Measurements from ENCODE around the gene OXCT1. TPM values are rescaled to one million over a fixed set of nuclear protein-coding genes. Genes with fewer than 3 reads are reported as not detected.

OXCT1 gene
- 100 to 1,000 TPM in 1 of 4 donors, 10 to 100 TPM in 3; 19.5 to 335 (median 25.1) TPM for total RNA-seq

DNA sequence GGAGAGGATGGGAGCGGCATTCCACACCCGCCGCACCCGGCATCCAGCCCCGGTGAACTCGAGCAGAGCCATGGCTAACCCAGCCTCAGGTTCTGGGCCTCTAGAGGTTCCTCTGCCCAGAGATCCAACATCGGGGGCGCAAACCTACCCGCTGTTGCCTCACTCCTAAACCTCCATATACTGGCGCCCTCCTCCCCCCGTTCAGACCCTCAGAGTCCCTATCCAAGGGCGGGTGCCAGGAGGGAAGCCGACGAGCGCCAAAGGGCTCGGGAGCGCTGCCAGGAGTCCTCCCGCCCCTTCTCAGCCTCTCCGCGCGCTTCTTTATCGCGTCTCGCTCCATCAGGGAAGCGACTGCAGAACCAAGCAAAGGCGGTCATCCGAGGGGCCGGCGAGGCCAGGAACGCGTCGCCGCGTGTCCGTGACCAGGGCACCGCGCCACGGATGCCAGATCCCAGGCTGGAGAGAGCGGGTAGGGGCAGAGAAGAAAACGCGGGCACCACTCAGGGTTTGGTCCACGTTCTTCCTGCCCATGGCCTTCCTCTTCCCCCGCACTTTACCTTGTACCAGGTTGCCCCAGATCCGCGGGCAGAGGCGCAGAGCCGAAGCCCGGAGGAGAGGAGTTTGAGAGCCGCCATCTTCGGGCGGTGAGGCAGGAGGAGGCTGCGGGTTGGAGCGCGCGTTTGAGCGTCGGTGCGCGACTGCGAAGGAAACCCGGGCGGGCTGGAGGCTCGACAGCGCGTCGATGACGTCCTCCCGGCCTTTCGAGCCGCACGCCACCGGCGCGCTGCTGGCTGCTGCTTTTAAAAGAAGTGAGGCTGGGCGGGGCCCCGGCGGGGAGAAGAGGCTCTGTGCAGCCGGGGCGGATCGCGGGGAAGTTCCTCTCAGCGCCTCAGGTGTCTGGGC is at the start of gene OXCT1:
TSS of gene OXCT1 (minus strand) at position 702 of the 903 bp plus-strand sequence. CDS start at position 635, 67 bp downstream.
- TF ChIP-seq POLR2A (IDR thresholded peaks at IDR 0.05) = peak in 1 of 2 donors; percentile 89
- TF ChIP-seq, protein P1, sequence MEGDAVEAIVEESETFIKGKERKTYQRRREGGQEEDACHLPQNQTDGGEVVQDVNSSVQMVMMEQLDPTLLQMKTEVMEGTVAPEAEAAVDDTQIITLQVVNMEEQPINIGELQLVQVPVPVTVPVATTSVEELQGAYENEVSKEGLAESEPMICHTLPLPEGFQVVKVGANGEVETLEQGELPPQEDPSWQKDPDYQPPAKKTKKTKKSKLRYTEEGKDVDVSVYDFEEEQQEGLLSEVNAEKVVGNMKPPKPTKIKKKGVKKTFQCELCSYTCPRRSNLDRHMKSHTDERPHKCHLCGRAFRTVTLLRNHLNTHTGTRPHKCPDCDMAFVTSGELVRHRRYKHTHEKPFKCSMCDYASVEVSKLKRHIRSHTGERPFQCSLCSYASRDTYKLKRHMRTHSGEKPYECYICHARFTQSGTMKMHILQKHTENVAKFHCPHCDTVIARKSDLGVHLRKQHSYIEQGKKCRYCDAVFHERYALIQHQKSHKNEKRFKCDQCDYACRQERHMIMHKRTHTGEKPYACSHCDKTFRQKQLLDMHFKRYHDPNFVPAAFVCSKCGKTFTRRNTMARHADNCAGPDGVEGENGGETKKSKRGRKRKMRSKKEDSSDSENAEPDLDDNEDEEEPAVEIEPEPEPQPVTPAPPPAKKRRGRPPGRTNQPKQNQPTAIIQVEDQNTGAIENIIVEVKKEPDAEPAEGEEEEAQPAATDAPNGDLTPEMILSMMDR (IDR thresholded peaks at IDR 0.05) = no peak
- peak; percentile 83 to 87 for DNase-seq
- Histone ChIP-seq H3K9me3 (no peaks in the 10 kb centered on the region), H3K27me3 (no peaks in the 10 kb centered on the region), H3K36me3 (no peaks in the 10 kb centered on the region), H3K4me3 (replicated peaks in 1 of 3) (peak within 1 kb of the TSS; percentile 46 to 86 (median 80)), H3K4me1 (peaks cover 16 to 28% of the 10 kb centered on the region in 2 donors), H3K27ac (peak within 1 kb of the TSS; percentile 74 to 92 (median 90))
- WGBS, 2 donors = 0 to 2% methylated on average over 45 to 55 of the region's 82 CpGs
- intact Hi-C loops (cut with DNase I) = no loop called here

DNA sequence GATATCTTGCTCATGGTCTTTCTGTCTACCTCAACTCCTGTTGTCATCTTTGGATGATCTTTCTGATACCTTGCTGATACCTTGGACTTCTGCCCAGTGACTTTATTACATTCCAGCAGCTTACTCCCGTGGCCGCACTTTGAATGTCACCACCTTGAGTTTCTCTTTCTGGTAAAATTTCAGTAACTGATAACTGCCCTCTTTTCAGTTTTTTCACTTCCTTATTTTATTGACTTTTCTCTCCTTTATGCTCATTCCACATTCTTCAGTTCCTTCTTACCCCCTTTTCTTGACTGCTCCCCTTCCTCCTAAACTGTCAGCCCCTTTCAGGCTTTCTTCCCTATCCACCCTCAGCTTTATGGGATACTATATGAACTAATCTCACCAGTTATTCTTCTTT is 47.9 kb upstream of the OXCT1 start:
- Histone ChIP-seq H3K27ac (no peak overlapping the region), H3K9me3 (no peaks in the 10 kb centered on the region), H3K27me3 (no peaks in the 10 kb centered on the region), H3K36me3 (peaks cover 7 to 29% of the 10 kb centered on the region in 2 donors), H3K4me1 (no peaks in the 10 kb centered on the region), H3K4me3 (replicated peaks in 1 of 3) (no peak overlapping the region)
- DNase-seq = no peak
- TF ChIP-seq POLR2A (IDR thresholded peaks at IDR 0.05) = no peak
- 87 to 92% methylated on average over 2 of the region's 2 CpGs for WGBS, 2 donors
- intact Hi-C loops (cut with DNase I) = no loop called here

DNA sequence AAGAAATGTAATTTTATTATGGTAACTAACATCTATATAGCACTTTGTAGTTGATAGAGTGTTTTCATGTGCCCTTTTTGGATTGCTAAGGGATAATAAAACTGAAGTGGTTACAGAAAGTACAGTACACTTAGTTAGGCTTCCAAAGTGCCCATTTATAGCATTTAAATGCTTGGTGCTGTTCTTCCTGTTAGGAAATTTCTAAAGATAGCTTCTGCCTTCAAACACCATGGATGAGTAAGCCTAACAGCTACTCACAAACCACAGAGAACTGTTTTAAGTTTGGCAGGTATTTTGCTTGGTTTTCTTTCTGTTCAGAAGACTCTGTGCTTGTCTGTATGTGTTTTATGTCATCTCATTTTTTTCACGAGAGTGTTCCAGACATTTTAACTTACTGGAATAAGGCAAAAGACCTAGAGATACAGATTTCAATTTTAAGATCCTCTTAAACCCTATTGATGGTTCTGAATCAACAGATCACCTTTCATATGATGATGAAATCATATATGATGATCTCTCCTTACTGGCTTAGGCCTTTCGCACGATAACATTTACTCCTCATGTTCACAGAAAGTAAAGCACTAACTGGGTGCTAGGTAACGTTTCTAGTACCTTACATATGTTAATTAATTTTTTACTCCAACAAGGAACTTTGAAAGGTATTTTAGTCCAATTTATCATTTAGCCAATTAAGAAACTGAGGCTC is 38.3 kb upstream of the OXCT1 start:
- Histone ChIP-seq H3K36me3 (peaks cover 45 to 50% of the 10 kb centered on the region in 2 donors), H3K4me3 (replicated peaks in 1 of 3) (no peak overlapping the region), H3K27ac (no peak overlapping the region), H3K27me3 (no peaks in the 10 kb centered on the region), H3K4me1 (peaks cover 5% of the 10 kb centered on the region in 2 donors), H3K9me3 (no peaks in the 10 kb centered on the region)
- WGBS, 2 donors = 92 to 94% methylated on average over 4 of the region's 4 CpGs
- no peak for TF ChIP-seq POLR2A (IDR thresholded peaks at IDR 0.05)
- TF ChIP-seq, protein P1 (IDR thresholded peaks at IDR 0.05) = no peak
- DNase-seq = no peak
- intact Hi-C loops (cut with DNase I) = no loop called here

DNA sequence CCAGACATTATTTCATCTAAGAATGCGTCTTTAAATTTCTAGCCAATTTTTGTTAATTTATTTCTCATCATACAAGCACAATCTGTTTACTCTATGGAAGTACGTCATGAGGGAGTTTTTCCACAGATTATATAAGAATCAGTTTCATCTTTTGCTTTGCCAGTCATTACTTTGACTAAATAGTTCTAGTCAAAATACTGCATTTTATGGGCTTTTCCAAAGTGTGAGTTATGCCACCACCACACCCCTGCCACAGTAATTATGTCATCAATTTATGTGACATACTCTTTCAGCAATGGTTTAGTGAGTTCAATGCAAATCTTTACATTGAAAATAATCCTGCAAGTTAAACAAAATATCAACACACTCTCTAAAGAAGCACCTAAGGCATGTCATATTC is 35.9 kb upstream of the OXCT1 start:
- intact Hi-C loops (cut with DNase I) = no loop called here
- Histone ChIP-seq H3K36me3 (peaks cover 22 to 27% of the 10 kb centered on the region in 2 donors), H3K27ac (no peak overlapping the region), H3K4me1 (peaks cover 5% of the 10 kb centered on the region in 2 donors), H3K4me3 (replicated peaks in 1 of 3) (no peak overlapping the region), H3K27me3 (no peaks in the 10 kb centered on the region), H3K9me3 (no peaks in the 10 kb centered on the region)
- TF ChIP-seq, protein P1 (IDR thresholded peaks at IDR 0.05) = no peak
- no peak for TF ChIP-seq POLR2A (IDR thresholded peaks at IDR 0.05)
- no peak for DNase-seq
- WGBS, 2 donors = 91 to 93% methylated on average over 2 of the region's 2 CpGs

DNA sequence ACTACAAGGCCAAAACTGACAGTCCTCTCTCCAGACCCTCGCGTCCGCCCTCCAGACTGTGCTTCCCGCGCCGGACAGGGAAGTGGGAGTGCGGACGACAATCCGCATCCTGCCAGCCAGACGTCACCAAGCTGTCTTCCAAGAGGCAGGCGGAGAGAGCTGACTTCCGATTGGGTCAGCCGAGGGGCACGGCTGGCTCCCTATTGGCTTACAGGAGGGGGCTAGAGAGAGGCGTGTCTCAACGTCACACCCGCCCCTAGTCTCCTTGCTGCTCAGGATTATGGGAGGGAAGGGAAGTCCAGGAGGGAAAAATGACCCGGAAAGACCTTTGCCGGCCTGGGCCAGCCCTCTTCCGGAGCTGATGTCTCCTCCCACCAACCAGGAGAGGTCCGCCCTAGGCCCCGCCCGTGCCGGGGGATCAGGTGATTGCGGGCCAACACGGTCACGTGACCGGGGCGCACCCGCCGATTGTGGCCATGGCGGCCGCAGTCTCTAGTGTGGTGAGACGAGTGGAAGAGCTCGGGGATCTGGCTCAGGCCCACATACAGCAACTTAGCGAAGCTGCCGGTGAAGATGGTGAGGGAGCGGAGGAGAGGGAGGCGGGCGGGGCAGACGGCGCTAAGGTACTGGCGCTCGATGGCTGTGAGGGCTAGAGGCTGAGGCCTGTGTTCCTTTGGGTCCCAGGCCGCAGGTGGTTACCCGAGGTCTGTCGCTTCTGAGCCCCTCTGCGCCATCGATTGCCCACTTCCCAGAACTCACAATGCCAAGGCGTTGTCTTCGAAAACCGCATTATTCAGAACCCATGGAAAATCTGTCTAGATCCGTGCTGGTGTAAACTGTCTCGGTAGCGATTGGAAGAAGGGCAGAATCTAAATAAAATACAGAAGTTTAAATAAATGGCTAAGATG is 33.9 kb upstream of the OXCT1 start, which contains the start of gene RIMOC1:
TSS of gene RIMOC1 (plus strand) at position 453 of the 908 bp plus-strand sequence. CDS start at position 477, 24 bp downstream.
- H3K9me3 ChIP-seq = no peaks in the 10 kb centered on the region
- no peaks in the 10 kb centered on the region for H3K27me3 ChIP-seq
- peaks cover 3 to 9% of the 10 kb centered on the region in 2 donors for H3K36me3 ChIP-seq
- H3K4me1 ChIP-seq = peaks cover 5% of the 10 kb centered on the region in 2 donors
- DNase-seq = peak; percentile 99
- H3K4me3 ChIP-seq (replicated peaks in 1 of 3) = peak within 1 kb of the TSS; percentile 52 to 90 (median 63)
- intact Hi-C loops (cut with DNase I) = no loop called here
- peak; percentile 58 to 84 for TF ChIP-seq POLR2A (IDR thresholded peaks at IDR 0.05)
- TF ChIP-seq, protein P1 (IDR thresholded peaks at IDR 0.05) = no peak
- 0 to 1% methylated on average over 52 to 55 of the region's 55 CpGs for WGBS, 2 donors
- H3K27ac ChIP-seq = peak within 1 kb of the TSS; percentile 70 to 84 (median 71)

Measured in thyroid gland (tissue), 4 donors.